ENCODE results near the gene INSR. TPM values are rescaled to one million over a fixed set of nuclear protein-coding genes. Genes with fewer than 3 reads are reported as not detected.

Gene INSR
- total RNA-seq, 4 donors from 2014 or later, result 67.1 to 120 (median 80.2) TPM

DNA sequence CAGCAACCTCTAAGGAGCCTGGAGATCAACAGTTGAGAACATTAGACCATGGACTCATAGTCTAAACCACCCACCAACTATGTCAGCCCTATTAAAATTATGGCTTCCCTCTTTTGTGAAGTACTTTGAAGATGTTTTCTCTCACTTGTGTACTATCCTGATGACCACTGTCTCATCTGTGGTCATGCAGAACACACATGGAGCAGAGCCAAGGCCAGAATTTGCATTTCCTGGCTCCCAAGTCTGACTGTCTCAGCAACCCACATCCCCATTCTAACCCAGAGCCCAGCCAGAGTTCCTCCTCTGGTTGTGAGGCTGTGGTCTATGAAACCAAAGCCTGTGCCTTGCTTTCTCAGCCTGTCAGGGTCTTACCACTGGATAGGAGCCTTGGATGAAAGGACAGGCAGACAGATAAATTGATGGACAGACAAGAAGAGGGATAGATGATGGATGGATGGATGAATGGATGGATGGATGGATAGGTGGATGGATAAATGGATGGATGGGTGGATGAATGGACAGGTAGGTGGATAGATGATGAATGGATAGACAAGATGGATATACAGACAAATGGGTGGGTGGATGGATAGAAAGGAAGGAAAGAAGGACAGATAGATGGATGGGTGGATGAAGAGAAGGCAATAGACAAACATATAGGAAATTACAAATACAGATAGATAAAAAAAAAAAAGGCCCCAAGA lies 189.3 kb downstream of the INSR start:
- TF ChIP-seq, protein P1, sequence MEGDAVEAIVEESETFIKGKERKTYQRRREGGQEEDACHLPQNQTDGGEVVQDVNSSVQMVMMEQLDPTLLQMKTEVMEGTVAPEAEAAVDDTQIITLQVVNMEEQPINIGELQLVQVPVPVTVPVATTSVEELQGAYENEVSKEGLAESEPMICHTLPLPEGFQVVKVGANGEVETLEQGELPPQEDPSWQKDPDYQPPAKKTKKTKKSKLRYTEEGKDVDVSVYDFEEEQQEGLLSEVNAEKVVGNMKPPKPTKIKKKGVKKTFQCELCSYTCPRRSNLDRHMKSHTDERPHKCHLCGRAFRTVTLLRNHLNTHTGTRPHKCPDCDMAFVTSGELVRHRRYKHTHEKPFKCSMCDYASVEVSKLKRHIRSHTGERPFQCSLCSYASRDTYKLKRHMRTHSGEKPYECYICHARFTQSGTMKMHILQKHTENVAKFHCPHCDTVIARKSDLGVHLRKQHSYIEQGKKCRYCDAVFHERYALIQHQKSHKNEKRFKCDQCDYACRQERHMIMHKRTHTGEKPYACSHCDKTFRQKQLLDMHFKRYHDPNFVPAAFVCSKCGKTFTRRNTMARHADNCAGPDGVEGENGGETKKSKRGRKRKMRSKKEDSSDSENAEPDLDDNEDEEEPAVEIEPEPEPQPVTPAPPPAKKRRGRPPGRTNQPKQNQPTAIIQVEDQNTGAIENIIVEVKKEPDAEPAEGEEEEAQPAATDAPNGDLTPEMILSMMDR (IDR thresholded peaks at IDR 0.05), result no peak
- ATAC-seq (ENCODE audit: low FRiP score), result no peak
- no peak for DNase-seq (ENCODE audit: low spot score)

DNA sequence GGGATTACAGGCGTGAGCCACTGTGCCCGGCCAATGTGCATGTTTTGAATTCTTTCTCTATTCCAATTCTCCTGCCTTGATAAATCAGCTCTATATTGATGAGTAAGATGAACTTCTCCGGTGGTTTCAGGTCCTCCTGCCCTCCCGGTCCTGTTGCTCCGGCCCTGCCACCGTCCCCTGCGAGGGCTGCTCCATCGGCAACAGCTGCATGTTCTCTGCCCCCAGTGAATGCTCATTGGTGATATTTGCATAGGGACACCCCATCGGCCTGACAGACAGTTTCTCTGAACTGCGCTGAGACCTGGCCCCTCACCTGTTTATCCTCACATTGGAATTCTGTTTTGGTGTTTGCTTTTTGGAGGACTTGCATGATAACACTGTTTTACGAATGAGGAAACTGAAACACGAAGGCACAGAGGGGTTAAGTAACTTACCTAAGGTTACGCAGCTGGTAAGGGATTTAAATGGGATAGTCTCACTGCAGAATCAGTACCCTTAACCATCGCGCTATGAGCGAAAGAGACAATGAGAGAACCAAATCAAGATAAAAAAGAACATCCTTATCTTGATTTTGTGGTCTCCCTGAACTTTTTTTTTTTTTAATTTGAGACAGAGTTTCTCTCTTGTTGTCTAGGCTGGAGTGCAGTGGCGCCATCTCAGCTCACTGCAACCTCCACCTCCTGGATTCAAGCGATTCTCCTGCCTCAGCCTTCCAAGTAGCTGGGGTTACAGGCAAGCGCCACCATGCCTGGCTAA lies 192.5 kb downstream of the INSR start:
- TF ChIP-seq, protein P1 (IDR thresholded peaks at IDR 0.05), result no peak
- ATAC-seq (ENCODE audit: low FRiP score), result no peak

DNA sequence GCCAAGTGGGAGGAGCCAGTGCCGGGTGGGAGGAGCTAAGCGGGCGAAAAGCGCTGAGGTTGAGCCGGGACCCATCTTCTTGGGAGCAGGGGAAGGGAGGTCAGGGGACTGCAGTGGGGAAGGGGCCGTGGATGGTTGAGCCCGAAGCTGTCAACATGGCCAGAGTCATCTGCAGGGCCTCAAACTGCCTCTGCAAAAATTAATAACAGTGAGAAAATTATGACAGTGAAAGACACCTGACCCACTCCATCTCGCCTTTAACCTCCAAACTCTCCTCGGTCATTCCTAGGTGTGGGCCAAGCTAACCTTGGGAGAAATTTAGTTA lies 194.7 kb downstream of the INSR start:
- ATAC-seq (ENCODE audit: low FRiP score), result no peak
- TF ChIP-seq, protein P1 (IDR thresholded peaks at IDR 0.05), result no peak
- peak; percentile 79 for DNase-seq (ENCODE audit: low spot score)

More for the DNA sequence above, 192.5 kb downstream of the INSR start:
- DNase-seq (ENCODE audit: low spot score), result no peak

DNA sequence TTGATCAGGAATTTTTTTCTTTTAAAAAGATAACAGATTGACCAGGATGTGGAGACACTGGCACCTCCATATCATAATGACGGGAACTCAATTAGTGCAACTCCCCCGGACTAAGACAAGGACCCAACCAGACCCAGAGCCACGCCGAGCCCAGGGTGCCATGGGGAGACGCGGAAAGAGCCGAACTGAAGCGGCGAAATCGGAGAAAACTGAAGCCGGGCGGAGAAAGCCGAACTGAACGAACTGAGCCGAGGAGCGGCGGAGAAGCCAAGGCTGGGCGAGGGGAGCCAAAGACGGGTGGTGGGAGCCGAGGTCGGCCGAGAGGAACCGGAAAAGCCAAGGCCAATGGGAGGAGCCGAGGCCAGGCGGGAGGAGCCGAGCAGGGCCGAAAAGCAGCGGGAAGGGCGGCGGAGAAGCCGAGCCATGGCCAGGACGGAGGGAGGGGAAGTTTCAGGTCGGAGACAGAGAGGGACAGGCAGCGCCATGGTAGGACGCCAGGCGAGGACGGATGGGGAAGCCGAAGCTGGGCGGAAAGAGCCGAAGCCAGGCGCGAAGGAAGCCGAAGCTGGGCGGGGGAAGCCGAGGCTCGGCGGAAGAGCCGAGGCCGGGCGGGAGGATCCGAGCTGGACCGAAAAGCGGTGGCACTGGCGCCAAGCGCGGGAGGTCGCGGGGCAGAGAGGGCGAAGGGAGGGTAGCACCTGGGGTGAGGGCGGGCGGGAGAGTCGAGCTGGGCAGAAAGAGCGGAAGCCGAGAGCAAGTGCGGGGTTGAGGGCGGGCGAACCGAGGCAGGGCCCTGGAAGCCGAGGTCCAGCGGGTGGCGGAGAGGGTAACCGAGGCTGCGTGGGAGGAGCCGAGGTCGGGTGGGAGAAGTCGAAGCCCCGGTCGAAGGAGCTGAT lies 195.3 kb downstream of the INSR start:
- peak; percentile 63 for DNase-seq (ENCODE audit: low spot score)
- TF ChIP-seq, protein P1 (IDR thresholded peaks at IDR 0.05), result no peak
- peak; percentile 92 for ATAC-seq (ENCODE audit: low FRiP score)

DNA sequence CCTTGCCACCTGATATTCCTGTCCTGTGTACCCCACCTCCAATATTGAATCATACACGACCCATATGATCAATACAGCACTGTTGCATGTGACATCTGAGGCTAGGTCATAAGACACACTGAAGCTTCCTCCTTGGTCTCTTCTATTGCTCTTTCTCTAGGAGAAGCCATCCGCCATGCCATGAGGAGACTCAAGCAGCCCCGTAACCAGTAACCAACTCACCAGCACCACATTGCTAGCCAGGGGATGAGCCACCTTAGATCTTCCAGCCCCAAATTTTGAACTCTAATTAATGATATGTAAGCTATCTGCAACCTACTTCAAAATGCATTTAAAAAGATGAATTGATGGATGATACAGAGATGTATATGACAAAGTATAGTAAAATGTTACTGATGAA lies 196.1 kb downstream of the INSR start:
- ATAC-seq (ENCODE audit: low FRiP score) (no peak), DNase-seq (ENCODE audit: low spot score) (no peak)
- TF ChIP-seq, protein P1 (IDR thresholded peaks at IDR 0.05), result no peak

DNA sequence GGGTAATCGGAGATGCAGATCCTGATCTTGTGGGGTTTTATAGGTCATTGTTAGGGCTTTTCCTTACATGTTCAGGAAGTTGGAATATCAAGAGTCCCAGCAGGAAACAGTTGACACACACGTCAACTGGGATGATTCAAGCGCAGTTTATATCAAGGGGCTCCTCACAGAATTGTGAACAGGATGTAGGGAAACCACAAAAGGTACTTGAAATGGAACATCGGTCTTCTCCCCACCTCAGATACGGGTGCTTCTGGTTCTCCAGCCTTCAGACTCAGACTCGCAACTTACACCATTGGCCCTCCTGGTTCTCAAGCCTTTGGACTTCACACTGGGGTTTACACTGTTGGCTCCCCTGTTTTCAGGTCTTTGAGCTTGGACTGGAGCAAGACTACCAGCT lies 205.2 kb downstream of the INSR start:
- DNase-seq (ENCODE audit: low spot score) (no peak), ATAC-seq (ENCODE audit: low FRiP score) (no peak)
- TF ChIP-seq, protein P1 (IDR thresholded peaks at IDR 0.05), result no peak
